Measurements from ENCODE around the gene ZMIZ2.

GRCh38 chr7:44713680-44714335, 34.8 kb upstream of the ZMIZ2 start:
- TF ChIP-seq, protein P1, sequence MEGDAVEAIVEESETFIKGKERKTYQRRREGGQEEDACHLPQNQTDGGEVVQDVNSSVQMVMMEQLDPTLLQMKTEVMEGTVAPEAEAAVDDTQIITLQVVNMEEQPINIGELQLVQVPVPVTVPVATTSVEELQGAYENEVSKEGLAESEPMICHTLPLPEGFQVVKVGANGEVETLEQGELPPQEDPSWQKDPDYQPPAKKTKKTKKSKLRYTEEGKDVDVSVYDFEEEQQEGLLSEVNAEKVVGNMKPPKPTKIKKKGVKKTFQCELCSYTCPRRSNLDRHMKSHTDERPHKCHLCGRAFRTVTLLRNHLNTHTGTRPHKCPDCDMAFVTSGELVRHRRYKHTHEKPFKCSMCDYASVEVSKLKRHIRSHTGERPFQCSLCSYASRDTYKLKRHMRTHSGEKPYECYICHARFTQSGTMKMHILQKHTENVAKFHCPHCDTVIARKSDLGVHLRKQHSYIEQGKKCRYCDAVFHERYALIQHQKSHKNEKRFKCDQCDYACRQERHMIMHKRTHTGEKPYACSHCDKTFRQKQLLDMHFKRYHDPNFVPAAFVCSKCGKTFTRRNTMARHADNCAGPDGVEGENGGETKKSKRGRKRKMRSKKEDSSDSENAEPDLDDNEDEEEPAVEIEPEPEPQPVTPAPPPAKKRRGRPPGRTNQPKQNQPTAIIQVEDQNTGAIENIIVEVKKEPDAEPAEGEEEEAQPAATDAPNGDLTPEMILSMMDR (IDR thresholded peaks at IDR 0.05): no peak
- no peak for TF ChIP-seq POLR2AphosphoS5 (IDR thresholded peaks at IDR 0.05)

Measured in esophagus muscularis mucosa (tissue), 3 donors.